Body of pancreas (tissue), 4 donors: Measurements from ENCODE around the gene IFNLR1. TPM values are rescaled to one million over a fixed set of nuclear protein-coding genes. Genes with fewer than 3 reads are reported as not detected.

Source experiments
- ATAC-seq: fragments of 150-250 bp; one replicate; pipeline ENCODE4 v1.9.1; 2016
- DNase-seq, 4 donors: peaks; one replicate each; pipeline ENCODE4 v3.0.0-alpha.2; 2019
- H3K27ac ChIP-seq, 4 donors: fragments of 200-600 bp; sonication (generic); 1 replicate in 3 of 4; 2 replicates in 1 of 4; pipeline versions ENCODE4 v1.5.1 to v1.6.1; 2016 to 2019; ENCODE audit warnings: mild to moderate bottlenecking in 1 of 4, mixed read lengths in 1 of 4, moderate library complexity in 1 of 4
- H3K27me3 ChIP-seq, 2 donors: fragments of 200-600 bp; sonication (generic); one replicate each; pipeline ENCODE4 v1.6.0; 2016; ENCODE audit warnings: mild to moderate bottlenecking in 1 of 2
- H3K36me3 ChIP-seq, 2 donors: fragments of 200-600 bp; sonication (generic); replicated peaks in 1 of 2; 2 replicates each; pipeline ENCODE4 v1.5.1; 2016; ENCODE audit warnings: low read depth in 2 of 2; ENCODE audit not compliant: insufficient read depth in 1 of 2
- H3K4me1 ChIP-seq: fragments of 200-600 bp; sonication (generic); one replicate; pipeline ENCODE4 v1.6.0; 2016
- H3K4me3 ChIP-seq, 2 donors: fragments of 200-600 bp; sonication (generic); 1 replicate in 1 of 2; 2 replicates in 1 of 2; pipeline ENCODE4 v1.5.1; 2016 to 2019
- H3K9me3 ChIP-seq, 3 donors: fragments of 200-600 bp; sonication (generic); 1 replicate in 2 of 3; 2 replicates in 1 of 3; pipeline ENCODE4 v1.5.1; 2016
- CTCF ChIP-seq, 7 experiments: fragments of 450-650 bp in 4 of 7; fragments of 200-600 bp in 3 of 7; sonication (generic) in 3 of 7; IDR thresholded peaks; one replicate each; pipeline ENCODE4 v1.5.1; 2016 to 2019; ENCODE audit warnings: antibody characterized with exemption in 7 of 7
- POLR2A ChIP-seq, 3 donors: fragments of 450-650 bp; IDR thresholded peaks; one replicate each; pipeline ENCODE4 v1.6.1; 2016; ENCODE audit warnings: antibody characterized with exemption in 3 of 3, mild to moderate bottlenecking in 2 of 3
- WGBS, 2 donors: methylation state at CpG; one replicate each; pipeline ENCODE4 v1.1.5; 2017; 5-methylcytosine and 5-hydroxymethylcytosine counted together
- intact Hi-C: fragments of 100-400 bp; cut with DNase I; formaldehyde crosslinking; loops from one replicate; pipeline ENCODE4 v1.15.1; 2023
- total RNA-seq, 2 donors: library from RNA; depleted of rRNA; stranded (reverse); fragments of >200 nt; gene quantifications; one replicate each; pipeline ENCODE4 v1.1.0, GENCODE V29; 2016

Gene IFNLR1
- total RNA-seq, 2 donors from 2014 or later: 4.6 to 5.4 TPM

GRCh38 chr1:24149866-24150233 lies 37.2 kb downstream of the IFNLR1 start:
- Histone ChIP-seq H3K27me3 (no peaks in the 10 kb centered on the region), H3K27ac (peak overlapping the region in 1 of 4 donors; percentile 55), H3K4me1 (peaks cover 18% of the 10 kb centered on the region), H3K4me3 (no peak overlapping the region), H3K9me3 (no peaks in the 10 kb centered on the region), H3K36me3 (no peaks in the 10 kb centered on the region)
- ATAC-seq: peak; percentile 6
- peak in 2 of 4 donors; percentile 22 to 47 for DNase-seq
- intact Hi-C loops: loop anchor here (10.0 kb wide), 1 partner anchor 75 kb away; no protein-coding TSS in a partner anchor
- WGBS, 2 donors: 38% methylated on average over 5 of the region's 5 CpGs
- TF ChIP-seq CTCF (IDR thresholded peaks at IDR 0.05): no peak
- no peak for TF ChIP-seq POLR2A (IDR thresholded peaks at IDR 0.05)

GRCh38 chr1:24147816-24148215 lies 39.3 kb downstream of the IFNLR1 start:
- H3K36me3 ChIP-seq: no peaks in the 10 kb centered on the region
- whole genome bisulfite sequencing, 2 donors: 70 to 71% methylated on average over 5 to 6 of the region's 6 CpGs
- no peak overlapping the region for H3K27ac ChIP-seq
- no peak overlapping the region for H3K4me3 ChIP-seq
- TF ChIP-seq POLR2A (IDR thresholded peaks at IDR 0.05): no peak
- TF ChIP-seq CTCF (IDR thresholded peaks at IDR 0.05): no peak
- H3K9me3 ChIP-seq: no peaks in the 10 kb centered on the region
- no peaks in the 10 kb centered on the region for H3K27me3 ChIP-seq
- H3K4me1 ChIP-seq: peaks cover 32% of the 10 kb centered on the region
- DNase-seq (no peak), ATAC-seq (no peak)
- intact Hi-C loops: no loop called here

DNA sequence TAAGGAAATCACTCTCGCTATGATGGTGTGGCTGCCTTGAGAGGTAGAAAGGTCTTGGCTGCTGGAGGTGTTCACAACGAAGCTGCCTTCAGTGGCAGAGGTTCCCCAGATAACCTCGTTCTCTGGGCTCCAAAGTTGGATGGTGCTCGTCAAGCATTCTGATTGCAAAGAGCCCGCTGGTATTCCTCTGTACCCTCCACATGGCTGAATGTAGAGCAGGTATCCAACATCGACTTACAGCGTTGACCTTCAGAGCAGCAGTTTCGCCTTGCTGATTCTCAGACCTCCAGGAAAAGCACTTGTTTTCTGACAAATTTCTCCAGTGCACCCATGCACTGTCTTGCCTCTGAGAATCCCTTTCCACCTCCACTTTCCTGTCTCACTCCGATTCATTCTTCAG lies 39.9 kb downstream of the IFNLR1 start:
- Histone ChIP-seq H3K9me3 (no peaks in the 10 kb centered on the region), H3K4me1 (peaks cover 32% of the 10 kb centered on the region), H3K36me3 (no peaks in the 10 kb centered on the region), H3K27ac (no peak overlapping the region), H3K4me3 (no peak overlapping the region), H3K27me3 (no peaks in the 10 kb centered on the region)
- intact Hi-C loops: no loop called here
- DNase-seq: no peak
- ATAC-seq: no peak
- 91 to 95% methylated on average over 9 of the region's 9 CpGs for WGBS, 2 donors
- TF ChIP-seq POLR2A (IDR thresholded peaks at IDR 0.05) (no peak), CTCF (IDR thresholded peaks at IDR 0.05) (no peak)

GRCh38 chr1:24142546-24143534 lies 44.2 kb downstream of the IFNLR1 start, which contains the start of gene IL22RA1:
Gene IL22RA1, minus strand, starts transcription at chr1:24143140. Its CDS starts 58 bp downstream, at chr1:24143082.
- Histone ChIP-seq H3K4me3 (peak within 1 kb of the TSS; percentile 44), H3K27me3 (no peaks in the 10 kb centered on the region), H3K36me3 (no peaks in the 10 kb centered on the region), H3K27ac (peak within 1 kb of the TSS; percentile 93 to 96 (median 94)), H3K9me3 (no peaks in the 10 kb centered on the region), H3K4me1 (peaks cover 39% of the 10 kb centered on the region)
- intact Hi-C loops: no loop called here
- no peak for TF ChIP-seq CTCF (IDR thresholded peaks at IDR 0.05)
- peak; percentile 73 to 88 (median 82) for TF ChIP-seq POLR2A (IDR thresholded peaks at IDR 0.05)
- WGBS, 2 donors: 12 to 21% methylated on average over 10 to 21 of the region's 22 CpGs
- DNase-seq: peak; percentile 87 to 94 (median 92)
- ATAC-seq: peak; percentile 81
